ENCODE measurements around the gene TTYH3. TPM values are rescaled to one million over a fixed set of nuclear protein-coding genes. Genes with fewer than 3 reads are reported as not detected.
"Not testable (repeated sequence)": the region's sequence is repeated elsewhere in the genome, so short reads cannot be mapped to it uniquely, and the experiment has no call there.

The TTYH3 gene, protein sequence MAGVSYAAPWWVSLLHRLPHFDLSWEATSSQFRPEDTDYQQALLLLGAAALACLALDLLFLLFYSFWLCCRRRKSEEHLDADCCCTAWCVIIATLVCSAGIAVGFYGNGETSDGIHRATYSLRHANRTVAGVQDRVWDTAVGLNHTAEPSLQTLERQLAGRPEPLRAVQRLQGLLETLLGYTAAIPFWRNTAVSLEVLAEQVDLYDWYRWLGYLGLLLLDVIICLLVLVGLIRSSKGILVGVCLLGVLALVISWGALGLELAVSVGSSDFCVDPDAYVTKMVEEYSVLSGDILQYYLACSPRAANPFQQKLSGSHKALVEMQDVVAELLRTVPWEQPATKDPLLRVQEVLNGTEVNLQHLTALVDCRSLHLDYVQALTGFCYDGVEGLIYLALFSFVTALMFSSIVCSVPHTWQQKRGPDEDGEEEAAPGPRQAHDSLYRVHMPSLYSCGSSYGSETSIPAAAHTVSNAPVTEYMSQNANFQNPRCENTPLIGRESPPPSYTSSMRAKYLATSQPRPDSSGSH
- 22.4 and 23.7 TPM in 2 replicates for total RNA-seq

- intact Hi-C loops (cut with micrococcal nuclease) = loop anchor here (1.0 to 2.0 kb wide), 15 partner anchors 20 to 1102 kb away; partner anchors contain the start of genes BRAT1, CHST12, EIF3B and GNA12
These were observed at the start of gene TTYH3 for GRCh38 chr7:2631946-2632732. Gene TTYH3, plus strand, starts transcription at chr7:2631986. Its CDS starts 170 bp downstream, at chr7:2632156.

DNA sequence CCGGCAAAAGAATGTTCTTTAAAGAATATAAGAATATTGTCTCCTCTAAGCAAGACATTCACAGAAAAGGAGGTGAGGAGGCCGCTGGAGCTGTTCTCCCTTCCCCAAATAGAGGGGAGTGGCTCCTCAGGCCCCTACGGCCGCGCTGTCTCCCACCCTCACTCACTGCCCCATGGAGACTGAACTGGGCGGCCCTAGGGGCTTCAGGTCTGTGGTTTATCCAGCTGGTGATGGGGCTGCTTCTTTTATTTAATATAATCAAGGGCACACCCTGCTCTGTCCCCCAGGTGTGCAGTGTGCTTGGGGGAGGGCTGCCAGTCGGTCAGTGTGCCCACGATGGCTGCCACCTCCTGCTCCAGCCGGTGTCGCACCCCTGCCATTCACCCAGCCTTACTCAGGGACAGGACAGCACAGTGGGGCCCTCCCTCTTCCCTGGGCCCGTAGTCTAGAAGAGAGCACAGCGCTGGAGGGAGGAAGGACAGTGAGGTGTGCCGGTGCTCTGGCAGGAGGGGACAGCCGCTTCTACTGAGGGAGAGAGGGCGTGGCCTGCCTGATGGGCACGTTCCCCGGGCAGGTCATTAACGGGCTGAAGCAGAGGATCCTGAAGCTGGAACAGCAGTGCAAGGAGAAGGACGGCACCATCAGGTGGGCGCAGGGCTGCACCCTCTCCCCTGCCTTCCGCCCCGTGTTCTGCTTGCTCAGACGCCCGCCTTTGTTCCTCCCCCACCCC, 49.6 kb upstream of the TTYH3 start:
- intact Hi-C loops (cut with micrococcal nuclease) = no loop called here

GRCh38 chr7:2583798-2584580, 47.8 kb upstream of the TTYH3 start:
- intact Hi-C loops (cut with micrococcal nuclease) = no loop called here

GRCh38 chr7:2585446-2585845, 46.3 kb upstream of the TTYH3 start:
- intact Hi-C loops (cut with micrococcal nuclease) = no loop called here

- intact Hi-C loops (cut with micrococcal nuclease) = no loop called here
These were observed 45.3 kb upstream of the TTYH3 start for GRCh38 chr7:2586326-2587020.

- intact Hi-C loops (cut with micrococcal nuclease) = no loop called here
These were observed 44.7 kb upstream of the TTYH3 start for GRCh38 chr7:2587134-2587533.

GRCh38 chr7:2587778-2588177, 44.0 kb upstream of the TTYH3 start:
- intact Hi-C loops (cut with micrococcal nuclease) = no loop called here

GRCh38 chr7:2589341-2589740, 42.4 kb upstream of the TTYH3 start:
- intact Hi-C loops (cut with micrococcal nuclease) = no loop called here

DNA sequence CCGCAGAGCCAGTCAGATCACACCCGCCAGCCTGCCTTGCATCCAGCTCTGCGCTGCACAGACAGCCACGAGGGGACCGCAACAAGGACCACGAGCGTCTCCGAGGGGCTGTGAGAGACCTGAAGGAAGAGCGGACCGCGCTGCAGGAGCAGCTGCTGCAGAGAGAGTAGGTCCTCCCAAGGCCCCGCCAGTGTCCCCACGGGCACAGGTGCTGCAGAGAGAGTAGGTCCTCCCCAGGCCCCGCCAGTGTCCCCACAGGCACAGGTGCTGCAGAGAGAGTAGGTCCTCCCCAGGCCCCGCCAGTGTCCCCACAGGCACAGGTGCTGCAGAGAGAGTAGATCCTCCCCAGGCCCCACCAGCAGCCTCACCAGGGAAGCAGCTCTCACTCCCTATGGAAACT, 41.8 kb upstream of the TTYH3 start:
- intact Hi-C loops (cut with micrococcal nuclease) = not testable (repeated sequence)

DNA sequence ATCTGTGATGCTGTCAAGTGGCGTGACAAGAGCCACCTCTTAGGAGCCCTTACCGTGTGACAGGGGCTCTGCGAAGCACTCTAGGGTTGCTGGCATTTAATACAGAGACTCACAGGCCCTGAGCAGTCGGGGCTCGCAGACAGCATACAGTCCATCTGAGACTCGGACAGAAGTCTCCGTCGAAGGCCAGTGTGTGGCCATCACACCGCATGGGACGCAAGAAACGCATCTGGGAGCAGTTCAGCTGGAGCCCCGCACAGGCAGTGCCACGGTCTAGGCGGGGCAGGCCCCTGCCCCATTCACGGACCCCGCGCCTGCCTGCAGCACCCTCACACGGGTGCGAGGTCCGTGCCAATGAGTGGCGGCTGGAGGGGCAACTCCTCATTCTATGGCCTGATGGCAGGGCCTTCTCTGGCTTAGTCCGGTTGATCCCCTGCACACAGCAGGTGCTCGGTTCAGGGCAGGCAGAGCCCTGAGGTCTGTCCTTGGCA, 39.4 kb upstream of the TTYH3 start:
- intact Hi-C loops (cut with micrococcal nuclease) = no loop called here

DNA sequence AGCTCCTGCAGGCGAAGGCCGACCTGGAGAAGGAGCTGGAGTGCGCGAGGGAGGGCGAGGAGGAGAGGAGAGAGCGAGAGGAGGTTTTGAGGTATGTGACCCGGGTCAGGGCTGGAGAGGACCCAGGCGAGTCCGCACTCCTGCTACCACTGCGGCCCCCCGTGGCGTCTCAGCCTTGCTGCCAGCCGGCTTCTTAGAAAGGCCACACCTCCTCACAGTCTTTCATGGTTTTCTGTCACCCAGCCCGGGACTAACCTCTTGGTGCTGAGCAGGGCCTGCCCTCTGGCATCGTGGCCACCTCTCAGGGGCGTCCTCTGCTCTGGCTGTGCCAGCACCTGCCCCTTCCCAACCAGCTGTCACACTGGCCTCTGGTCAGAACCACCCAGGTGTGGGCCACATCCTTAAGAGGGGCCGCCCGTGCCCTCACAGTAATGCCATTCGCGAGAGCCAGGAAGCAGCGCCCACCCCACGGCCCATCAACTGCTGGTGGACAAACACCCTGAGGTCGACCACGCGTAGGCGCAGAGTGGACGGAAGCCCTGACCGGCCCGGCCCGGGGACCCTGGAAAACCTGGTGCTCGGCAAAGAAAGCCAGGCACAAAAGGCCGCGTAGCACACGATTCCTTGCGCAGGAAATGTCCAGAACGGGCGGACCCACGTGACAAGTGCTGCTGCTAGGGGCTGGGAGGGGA, 38.6 kb upstream of the TTYH3 start:
- intact Hi-C loops (cut with micrococcal nuclease) = no loop called here

GRCh38 chr7:2594599-2594998, 37.2 kb upstream of the TTYH3 start:
- intact Hi-C loops (cut with micrococcal nuclease) = no loop called here

GRCh38 chr7:2595258-2595860, 36.4 kb upstream of the TTYH3 start:
- intact Hi-C loops (cut with micrococcal nuclease) = no loop called here

GRCh38 chr7:2596464-2597272, 35.1 kb upstream of the TTYH3 start:
- intact Hi-C loops (cut with micrococcal nuclease) = no loop called here

GRCh38 chr7:2597273-2597640, 34.5 kb upstream of the TTYH3 start:
- intact Hi-C loops (cut with micrococcal nuclease) = no loop called here

- intact Hi-C loops (cut with micrococcal nuclease) = no loop called here
These were observed 33.5 kb upstream of the TTYH3 start for GRCh38 chr7:2598154-2598823.

DNA sequence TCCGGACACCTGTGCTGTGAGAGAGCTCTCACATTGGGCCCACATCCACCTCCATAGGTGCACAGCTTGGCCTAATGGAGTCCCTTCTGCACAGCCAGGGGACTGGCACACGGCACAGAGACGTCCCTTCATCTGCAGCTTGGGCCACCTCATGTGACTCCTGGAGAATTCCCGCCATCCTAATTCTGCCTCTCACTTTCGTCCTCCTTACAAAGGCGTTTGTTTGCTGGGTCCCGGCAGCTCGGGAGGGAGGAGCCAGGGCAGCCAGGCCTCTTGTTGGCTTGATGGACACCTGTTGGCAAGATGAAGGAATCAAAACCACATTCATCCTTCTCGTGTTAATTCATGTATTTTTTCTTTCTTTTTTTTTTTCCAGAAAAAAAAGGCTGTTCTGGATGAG, 30.7 kb upstream of the TTYH3 start:
- intact Hi-C loops (cut with micrococcal nuclease) = no loop called here

DNA sequence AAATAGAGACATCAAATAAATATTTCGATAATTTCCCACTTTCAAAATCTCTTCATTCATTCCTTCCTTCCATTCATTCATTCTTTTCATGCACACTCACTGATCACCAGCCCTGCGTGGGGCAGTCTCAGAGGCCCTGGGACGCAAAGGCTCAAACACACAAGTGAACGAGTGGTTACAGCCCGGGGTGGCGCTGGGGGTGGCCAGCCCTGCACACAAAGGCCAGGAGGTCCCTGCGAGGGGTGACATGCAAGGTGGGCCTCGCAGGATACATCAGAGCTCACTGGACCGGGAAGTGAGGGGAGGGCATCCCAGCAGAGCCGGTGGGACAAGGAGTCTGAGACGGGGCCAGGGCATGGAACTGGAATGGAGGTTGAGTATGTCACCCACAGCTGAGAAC, 29.9 kb upstream of the TTYH3 start:
- intact Hi-C loops (cut with micrococcal nuclease) = no loop called here

Data from T-helper 1 cell treated with Interleukin-12 subunit alpha and Interleukin-12 subunit beta and Interleukin-4 antibody, amounts not matched to agents 30 ng/mL and 1 ng/mL, for 36 hours (primary cell).